NT2/D1 (cell line): ENCODE results near the gene CEMIP.

Experiments
- DNase-seq: peaks from one replicate; pipeline ENCODE4 v3.0.0-alpha.2; 2011; ENCODE audit warnings: low read depth, low spot score
- H3K27me3 ChIP-seq: 2 replicates; pipeline ENCODE4 v1.6.0; 2011; ENCODE audit warnings: mild to moderate bottlenecking; ENCODE audit not compliant: insufficient read length, insufficient read depth
- H3K36me3 ChIP-seq: 2 replicates; pipeline ENCODE4 v1.6.1; 2011; ENCODE audit warnings: mild to moderate bottlenecking, low read length, mixed read lengths; ENCODE audit not compliant: insufficient read depth, insufficient read length
- H3K4me1 ChIP-seq: 2 replicates; pipeline ENCODE4 v1.5.1; 2011; ENCODE audit not compliant: insufficient read depth, insufficient read length
- H3K4me3 ChIP-seq: 2 replicates; pipeline ENCODE4 v1.5.1; 2011; ENCODE audit warnings: low read depth; ENCODE audit not compliant: insufficient read length
- H3K9ac ChIP-seq: 2 replicates; pipeline ENCODE4 v1.6.0; 2011; ENCODE audit warnings: low read depth; ENCODE audit not compliant: insufficient read length
- H3K9me3 ChIP-seq: 2 replicates; pipeline ENCODE4 v1.5.1; 2011; ENCODE audit warnings: mild to moderate bottlenecking, low read length; ENCODE audit not compliant: insufficient read depth
- SUZ12 ChIP-seq: IDR thresholded peaks from 2 replicates; pipeline ENCODE4 v1.6.1; 2011; ENCODE audit not compliant: insufficient read length, insufficient read depth; ENCODE audit errors: extremely low read depth
- YY1 ChIP-seq: IDR thresholded peaks from 2 replicates; pipeline ENCODE4 v1.6.1; 2011; ENCODE audit not compliant: insufficient read length, insufficient read depth
- ZNF274 ChIP-seq: IDR thresholded peaks from 2 replicates; pipeline ENCODE4 v1.6.1; 2011; ENCODE audit warnings: mild to moderate bottlenecking, low read depth, low read length

The CEMIP gene

GRCh38 chr15:80747317-80748053 is 31.7 kb upstream of the CEMIP start:
- Histone ChIP-seq H3K4me3 (no peak overlapping the region), H3K9me3 (no peaks in the 10 kb centered on the region)

GRCh38 chr15:80749589-80749988 is 29.6 kb upstream of the CEMIP start:
- Histone ChIP-seq H3K4me1 (no peaks in the 10 kb centered on the region), H3K4me3 (no peak overlapping the region), H3K9ac (no peak overlapping the region), H3K27me3 (no peaks in the 10 kb centered on the region), H3K36me3 (no peaks in the 10 kb centered on the region), H3K9me3 (no peaks in the 10 kb centered on the region)
- DNase-seq, result no peak
- TF ChIP-seq YY1 (no peak), ZNF274 (no peak), SUZ12 (no peak)

More at GRCh38 chr15:80747317-80748053, 31.7 kb upstream of the CEMIP start:
- Histone ChIP-seq H3K4me1 (no peaks in the 10 kb centered on the region), H3K9ac (no peak overlapping the region), H3K27me3 (no peaks in the 10 kb centered on the region), H3K36me3 (no peaks in the 10 kb centered on the region)
- no peak for TF ChIP-seq YY1
- no peak for TF ChIP-seq ZNF274
- no peak for TF ChIP-seq SUZ12
- DNase-seq, result no peak

GRCh38 chr15:80750575-80750974 is 28.6 kb upstream of the CEMIP start:
- no peak overlapping the region for H3K4me3 ChIP-seq
- H3K9ac ChIP-seq, result no peak overlapping the region
- H3K9me3 ChIP-seq, result no peaks in the 10 kb centered on the region
- DNase-seq, result peak; percentile 8
- no peak for TF ChIP-seq YY1
- no peak for TF ChIP-seq ZNF274
- TF ChIP-seq SUZ12, result no peak
- H3K4me1 ChIP-seq, result no peaks in the 10 kb centered on the region
- H3K27me3 ChIP-seq, result no peaks in the 10 kb centered on the region
- H3K36me3 ChIP-seq, result no peaks in the 10 kb centered on the region

GRCh38 chr15:80752204-80752603 is 27.0 kb upstream of the CEMIP start:
- Histone ChIP-seq H3K36me3 (no peaks in the 10 kb centered on the region), H3K9ac (no peak overlapping the region), H3K9me3 (no peaks in the 10 kb centered on the region), H3K4me1 (no peaks in the 10 kb centered on the region), H3K4me3 (no peak overlapping the region), H3K27me3 (no peaks in the 10 kb centered on the region)
- TF ChIP-seq YY1 (no peak), SUZ12 (no peak), ZNF274 (no peak)
- no peak for DNase-seq

GRCh38 chr15:80753161-80753560 is 26.0 kb upstream of the CEMIP start:
- H3K9me3 ChIP-seq, result no peaks in the 10 kb centered on the region
- H3K4me1 ChIP-seq, result no peaks in the 10 kb centered on the region
- no peaks in the 10 kb centered on the region for H3K27me3 ChIP-seq
- no peaks in the 10 kb centered on the region for H3K36me3 ChIP-seq
- H3K9ac ChIP-seq, result no peak overlapping the region
- H3K4me3 ChIP-seq, result no peak overlapping the region
- no peak for DNase-seq
- TF ChIP-seq ZNF274 (no peak), YY1 (no peak), SUZ12 (no peak)

GRCh38 chr15:80754014-80754413 is 25.2 kb upstream of the CEMIP start:
- Histone ChIP-seq H3K4me1 (no peaks in the 10 kb centered on the region), H3K36me3 (no peaks in the 10 kb centered on the region), H3K9ac (no peak overlapping the region), H3K4me3 (no peak overlapping the region), H3K27me3 (no peaks in the 10 kb centered on the region), H3K9me3 (no peaks in the 10 kb centered on the region)
- DNase-seq, result no peak
- TF ChIP-seq ZNF274 (no peak), YY1 (no peak), SUZ12 (no peak)

- TF ChIP-seq ZNF274 (no peak), YY1 (no peak), SUZ12 (no peak)
- Histone ChIP-seq H3K9ac (no peak overlapping the region), H3K4me1 (no peaks in the 10 kb centered on the region), H3K36me3 (no peaks in the 10 kb centered on the region), H3K4me3 (no peak overlapping the region), H3K9me3 (no peaks in the 10 kb centered on the region), H3K27me3 (no peaks in the 10 kb centered on the region)
- DNase-seq, result no peak
Observed at GRCh38 chr15:80755885-80756284, 23.3 kb upstream of the CEMIP start.
